HTERT RPE-1 (cell line): ENCODE data around the gene VCPKMT.

Source experiments
- in situ Hi-C: fragments of 300-500 bp; cut with MboI; formaldehyde crosslinking; loops from 4 replicates; pipeline ENCODE4 v1.14.3; 2020; ENCODE audit warnings: low sequenced_read_pairs

Gene VCPKMT

DNA sequence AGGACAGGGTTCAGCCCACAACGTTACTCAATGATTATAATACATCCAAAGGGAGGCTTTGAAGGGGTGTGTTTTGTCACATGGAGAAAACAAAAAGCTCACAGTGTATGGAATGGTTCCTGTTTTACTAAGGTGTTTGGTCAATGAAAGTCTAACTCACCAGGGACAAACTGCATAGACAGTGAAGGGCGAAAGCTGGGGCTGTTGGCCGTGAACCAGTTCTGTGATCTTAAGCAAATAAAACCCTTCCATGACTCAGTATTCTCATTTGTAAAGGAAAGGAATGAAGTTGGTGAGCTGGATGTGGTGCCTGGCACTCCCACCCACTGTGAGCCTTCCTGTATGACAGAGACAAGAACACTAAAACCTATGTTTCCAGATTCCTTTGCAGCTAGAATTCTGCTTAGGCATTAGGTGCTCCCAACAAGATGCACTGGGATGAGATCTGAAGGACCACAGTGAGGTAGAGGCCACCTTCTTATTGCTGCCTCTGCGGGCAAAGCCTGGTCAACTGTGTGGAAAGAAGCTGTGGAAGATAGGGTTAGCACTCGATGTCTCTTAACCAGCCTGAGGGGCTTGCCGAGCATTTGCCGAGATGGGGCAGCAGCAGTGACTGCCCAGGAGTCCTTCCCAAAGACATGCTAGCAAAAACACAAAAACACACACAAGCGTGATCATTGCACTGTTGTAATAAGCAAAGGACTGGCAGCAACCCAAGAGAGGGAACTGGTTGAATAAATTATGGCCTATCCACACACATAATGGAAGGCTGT is 48.5 kb downstream of the VCPKMT start:
- in situ Hi-C loops = no loop called here

DNA sequence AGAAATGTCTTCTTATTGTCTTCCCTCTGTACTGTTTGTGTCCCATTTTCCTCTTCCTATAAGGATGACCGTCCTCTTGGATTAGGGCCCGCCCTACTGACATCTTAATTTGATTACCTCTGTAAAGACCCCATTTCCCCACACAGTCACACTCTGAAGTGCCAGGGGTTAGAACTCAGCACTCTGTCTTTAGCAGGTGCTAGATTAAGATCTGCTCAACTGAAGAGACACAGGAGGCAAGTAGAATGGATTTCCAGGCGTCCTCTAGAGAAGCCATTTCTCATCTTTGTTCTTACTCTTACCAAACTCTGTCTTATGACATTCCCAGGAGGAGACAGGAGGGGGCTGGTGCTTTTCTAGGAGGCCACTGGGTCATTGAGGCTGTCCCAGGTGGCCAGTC is 50.8 kb downstream of the VCPKMT start:
- in situ Hi-C loops = no loop called here

DNA sequence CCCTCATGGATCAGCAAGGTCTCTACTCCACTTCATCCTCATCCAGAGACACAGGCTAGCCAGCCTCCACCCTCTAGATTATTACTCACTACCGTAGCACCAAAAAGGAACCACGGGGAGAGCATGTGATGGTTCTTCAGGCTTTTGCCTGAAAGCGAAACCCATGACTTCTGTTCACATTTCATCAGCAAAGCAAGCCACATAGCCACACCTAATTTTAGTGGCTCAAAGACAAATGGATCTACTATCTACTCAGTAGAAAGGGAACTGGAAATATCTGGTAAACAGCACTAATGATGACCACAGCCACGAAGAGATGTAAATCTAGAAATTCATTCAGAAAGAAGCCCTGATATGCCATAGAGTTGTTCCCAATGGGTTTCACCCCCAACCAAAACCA is 51.4 kb downstream of the VCPKMT start:
- in situ Hi-C loops = no loop called here

DNA sequence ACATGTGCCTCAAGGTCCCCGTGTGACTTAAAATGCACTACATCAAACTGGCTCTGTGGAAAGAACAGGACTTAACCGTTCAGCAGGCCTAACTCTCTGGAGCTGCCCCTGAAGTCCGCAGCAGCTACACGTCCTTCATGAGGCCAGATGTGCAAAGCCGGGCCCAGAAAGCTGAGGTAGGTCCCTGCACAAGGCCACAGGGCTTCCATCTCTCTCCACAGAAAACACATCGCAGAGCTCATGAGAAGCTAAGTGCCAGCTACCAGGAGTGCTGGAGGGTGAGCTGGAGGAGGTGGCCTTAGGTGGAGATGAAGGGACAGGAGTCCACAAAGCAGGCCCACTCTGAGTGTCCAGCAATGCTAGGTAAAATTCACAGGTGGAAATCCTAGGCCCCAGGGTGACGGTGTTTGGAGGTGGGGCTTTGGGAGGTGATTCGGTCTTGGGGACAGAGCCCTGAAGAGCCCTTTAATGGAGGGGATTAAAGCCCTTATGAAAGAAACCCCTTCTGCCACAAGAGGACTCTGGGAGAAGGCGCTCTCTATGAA is 52.4 kb downstream of the VCPKMT start:
- in situ Hi-C loops = no loop called here

DNA sequence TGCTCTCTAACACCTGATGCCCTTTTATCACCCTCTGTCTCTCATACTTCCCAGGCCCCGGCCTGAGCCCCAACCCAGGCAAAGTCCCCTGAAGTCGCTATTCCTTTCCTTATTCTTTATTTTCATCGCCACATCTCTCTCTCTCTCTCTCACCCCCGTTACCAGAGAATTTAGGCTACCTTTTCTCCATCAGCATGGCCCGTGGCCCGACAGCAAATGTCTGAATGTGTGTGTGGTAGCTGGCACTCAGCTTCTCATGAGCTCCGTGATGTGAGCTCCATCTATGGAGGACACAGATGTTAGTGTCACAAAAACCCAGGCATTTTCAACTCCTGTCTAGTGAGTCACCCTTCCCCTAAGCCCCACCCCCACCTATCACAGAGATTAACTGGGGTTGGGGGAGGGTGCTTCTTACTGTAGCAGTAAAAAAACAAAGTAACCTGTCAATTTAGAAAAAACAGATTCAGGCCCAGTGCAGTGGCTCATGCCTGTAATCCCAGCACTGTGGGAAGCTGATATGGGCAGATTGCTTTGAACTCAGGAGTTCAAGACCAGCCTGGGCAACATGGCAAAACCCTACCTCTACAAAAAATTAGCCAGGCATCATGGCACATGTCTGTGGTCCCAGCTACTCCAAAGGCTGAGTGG is 53.8 kb downstream of the VCPKMT start:
- in situ Hi-C loops = no loop called here

DNA sequence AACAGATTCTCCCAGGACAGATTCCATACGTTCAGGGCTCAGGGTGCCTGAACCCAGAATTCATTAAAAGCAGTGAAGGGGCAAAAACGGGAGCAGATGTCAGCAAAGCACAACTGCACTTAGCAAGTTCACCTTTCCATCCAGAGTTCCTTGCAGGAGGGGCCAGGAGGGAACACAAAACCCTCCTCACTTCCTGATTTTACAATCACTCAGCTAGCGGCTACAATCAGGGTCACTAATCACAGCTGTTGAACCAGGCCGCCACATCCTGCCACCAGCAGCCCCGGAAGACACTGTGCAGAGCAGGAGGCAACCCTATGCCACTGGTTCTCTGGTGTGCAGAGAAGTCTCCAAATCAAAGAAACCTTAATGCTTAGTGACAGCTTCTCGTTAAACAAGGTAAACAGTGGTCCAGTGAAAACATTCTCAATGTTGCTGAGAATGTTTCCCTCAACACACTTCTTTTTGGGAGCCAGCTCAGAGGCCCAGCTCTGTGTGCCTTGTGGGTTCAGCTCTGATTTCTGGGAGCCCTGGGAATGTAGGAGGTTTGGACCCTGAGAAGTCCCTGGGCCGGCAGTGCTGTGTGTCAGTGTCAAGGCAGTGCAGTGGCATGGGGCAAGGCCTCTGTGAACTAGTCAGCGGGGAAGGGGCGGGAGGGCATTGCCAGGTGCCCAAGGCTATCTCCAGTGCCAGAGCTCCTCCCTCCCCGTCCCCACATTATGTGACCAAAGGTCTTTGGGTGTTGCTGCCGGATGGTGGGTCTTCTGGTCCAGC is 54.5 kb downstream of the VCPKMT start:
- in situ Hi-C loops = no loop called here

DNA sequence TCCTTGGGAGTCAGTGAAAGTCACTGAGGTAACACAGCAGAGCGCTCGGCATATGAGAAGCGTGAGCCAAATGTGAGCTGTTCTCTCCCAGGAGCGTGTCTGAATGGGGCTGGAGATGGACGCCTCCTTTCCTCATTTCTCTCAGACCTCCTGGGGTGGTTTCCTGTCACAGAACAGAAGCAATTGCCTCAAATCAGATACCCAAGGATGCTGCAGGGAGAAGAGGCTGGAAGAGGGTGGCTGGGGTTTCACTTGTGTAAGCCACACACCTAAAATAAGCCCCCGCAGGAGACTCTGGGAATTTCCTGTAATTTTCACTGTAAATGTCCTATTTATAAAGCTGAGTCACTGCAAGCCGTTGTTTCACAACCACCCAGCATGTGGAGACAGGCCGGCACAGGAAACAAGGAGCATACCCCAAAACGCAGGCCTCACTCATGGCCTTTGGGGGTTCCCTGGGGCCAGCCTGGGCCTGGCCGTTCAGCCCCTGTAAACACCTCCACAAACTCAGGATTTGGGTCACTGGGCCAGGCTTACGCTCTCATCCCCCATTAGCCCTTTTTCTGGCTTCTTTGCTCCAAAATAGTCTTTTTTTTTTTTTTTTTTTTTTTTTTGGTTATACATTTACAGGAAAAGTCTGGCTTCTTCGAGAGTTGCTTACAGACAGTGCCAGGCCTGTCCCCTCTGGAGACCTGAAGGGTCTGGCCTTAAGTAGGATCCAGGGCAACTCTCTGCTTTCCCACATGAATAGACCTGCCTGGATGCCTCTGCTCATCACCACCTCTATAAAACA is 55.3 kb downstream of the VCPKMT start:
- in situ Hi-C loops = no loop called here

DNA sequence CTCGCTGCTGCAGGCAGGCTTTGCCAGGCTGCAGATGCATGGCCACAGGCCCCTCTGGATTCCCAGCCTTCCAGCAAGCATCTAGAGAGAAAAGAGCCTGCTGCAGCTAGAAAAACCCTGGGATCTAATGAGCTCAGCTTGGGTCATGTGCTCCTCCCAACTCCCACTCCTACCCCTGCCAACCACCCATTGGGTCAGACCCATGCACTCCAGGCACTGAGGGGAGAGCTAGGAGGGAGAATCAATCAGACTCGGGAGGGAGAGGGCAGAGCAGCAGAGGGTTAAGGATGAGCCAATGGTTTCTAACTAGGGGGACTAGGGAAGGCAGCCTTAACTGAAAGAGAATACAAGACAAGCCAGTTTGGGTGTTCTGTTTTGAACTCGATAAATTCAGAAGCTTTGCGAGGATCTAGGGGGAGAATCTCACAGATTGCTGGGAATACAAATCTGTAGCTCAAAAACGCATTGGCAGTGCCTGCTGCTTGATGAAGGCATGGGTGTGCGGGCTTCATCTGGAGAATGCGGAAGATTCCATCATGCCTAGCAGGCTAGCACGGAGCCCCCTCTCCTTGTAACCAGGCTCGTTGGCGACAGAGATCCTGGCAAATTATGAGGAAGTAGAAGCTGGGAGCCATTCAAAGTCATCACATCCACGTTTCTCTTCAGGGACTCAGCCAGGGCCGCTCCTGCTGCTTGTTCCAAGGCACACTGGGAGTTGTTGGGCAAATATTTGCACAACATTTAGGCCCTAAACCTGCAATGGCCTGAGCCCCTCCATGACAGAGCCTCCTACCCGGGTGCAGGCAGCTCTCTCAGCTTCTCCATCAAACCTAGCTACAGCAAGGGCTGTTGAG is 56.4 kb downstream of the VCPKMT start:
- in situ Hi-C loops = no loop called here
